A549 (cell line): ENCODE data around the gene KIAA0232. TPM values are rescaled to one million over a fixed set of nuclear protein-coding genes. Genes with fewer than 3 reads are reported as not detected.

Experiments
- ATAC-seq, 2 experiments: fragments of 200-7000 bp in 1 of 2; fragments of >200 bp in 1 of 2; cut with Nextera tagmentation in 1 of 2; cut with Tn5 transposase in 1 of 2; 3 replicates each; pipeline versions ENCODE4 v1.8.0 to v1.9.1; 2018 to 2020; ENCODE audit warnings: mild to moderate bottlenecking in 1 of 2, moderate library complexity in 1 of 2
- CTCF ChIA-PET: fragments of 300-600 bp; sonication (Branson Sonifier 250); formaldehyde crosslinking; extraction: SDS; loops from one replicate; lab custom pipeline; 2021; ENCODE audit warnings: antibody characterized with exemption, inconsistent platforms; lab: Yijun Ruan, JAX
- POLR2A ChIA-PET: fragments of 350-600 bp; formaldehyde crosslinking; extraction: SDS; loops from one replicate; lab custom pipeline; 2021; ENCODE audit warnings: antibody characterized with exemption, inconsistent platforms; lab: Yijun Ruan, JAX
- DNase-seq, 2 experiments: peaks; one replicate each; pipeline versions ENCODE4 v3.0.0 to v3.0.0-alpha.2; 2011 to 2016; ENCODE audit warnings: low read depth in 1 of 2, low spot score in 1 of 2
- FAIRE-seq: peaks from 2 replicates; lab custom pipeline; 2011; peaks lifted over from hg19 to GRCh38; lab: Jason Lieb, UNC
- H3K27ac ChIP-seq, 2 experiments: fragments of >200 bp; sonication (Bioruptor Twin); formaldehyde crosslinking; 3 replicates each; pipeline ENCODE4 v1.5.1; 2016 to 2017
- H3K4me1 ChIP-seq: fragments of >200 bp; sonication (Bioruptor Twin); formaldehyde crosslinking; 3 replicates; pipeline ENCODE4 v1.6.1; 2016
- H3K4me2 ChIP-seq: fragments of >200 bp; sonication (Bioruptor Twin); formaldehyde crosslinking; 3 replicates; pipeline ENCODE4 v1.6.1; 2016
- H3K4me3 ChIP-seq: fragments of >200 bp; sonication (Bioruptor Twin); formaldehyde crosslinking; 3 replicates; pipeline ENCODE4 v1.5.1; 2016
- H3K9me3 ChIP-seq: fragments of >200 bp; sonication (Bioruptor Twin); formaldehyde crosslinking; 3 replicates; pipeline ENCODE4 v1.6.1; 2016
- CBX8 ChIP-seq: fragments of 200-600 bp; sonication (generic); IDR thresholded peaks from 2 replicates; pipeline ENCODE4 v1.6.1; 2016
- CHD4 ChIP-seq: fragments of 200-600 bp; sonication (generic); IDR thresholded peaks from 2 replicates; pipeline ENCODE4 v1.6.1; 2016; ENCODE audit warnings: antibody characterized with exemption, mild to moderate bottlenecking, borderline replicate concordance
- EHF ChIP-seq: fragments of 250-450 bp; sonication (Bioruptor Pico); IDR thresholded peaks from 2 replicates; pipeline ENCODE4 v1.5.0; 2020; ENCODE audit warnings: mild to moderate bottlenecking
- ESRRA ChIP-seq: fragments of 150-350 bp; IDR thresholded peaks from 2 replicates; pipeline ENCODE4 v1.6.1; 2014; ENCODE audit warnings: mild to moderate bottlenecking, low read length, borderline replicate concordance
- FOSL2 ChIP-seq, 2 experiments: fragments of 450-650 bp in 1 of 2; fragments of >200 bp in 1 of 2; sonication (Bioruptor Twin) in 1 of 2; formaldehyde crosslinking; IDR thresholded peaks; 2 replicates each; pipeline versions ENCODE4 v1.5.0 to v1.6.1; 2016 to 2020; ENCODE audit warnings: mild to moderate bottlenecking in 1 of 2, moderate library complexity in 1 of 2
- HDAC2 ChIP-seq: fragments of 200-600 bp; sonication (generic); IDR thresholded peaks from 2 replicates; pipeline ENCODE4 v1.6.1; 2016
- HMGXB4 ChIP-seq: fragments of 250-450 bp; sonication (Bioruptor Pico); IDR thresholded peaks from 2 replicates; pipeline ENCODE4 v1.5.0; 2021; ENCODE audit warnings: mild to moderate bottlenecking, moderate library complexity, borderline replicate concordance
- HOXA7 ChIP-seq: fragments of 250-450 bp; sonication (Bioruptor Pico); IDR thresholded peaks from 2 replicates; pipeline ENCODE4 v1.5.0; 2020; ENCODE audit warnings: mild to moderate bottlenecking, moderate library complexity
- HOXB13 ChIP-seq: fragments of 250-450 bp; sonication (Bioruptor Pico); IDR thresholded peaks from 2 replicates; pipeline ENCODE4 v1.5.0; 2020; ENCODE audit warnings: low read depth, mild to moderate bottlenecking, moderate library complexity
- JUN ChIP-seq, 2 experiments: fragments of >200 bp; sonication (Bioruptor Twin); formaldehyde crosslinking; IDR thresholded peaks; 2 replicates in 1 of 2; 3 replicates in 1 of 2; pipeline ENCODE4 v1.6.1; 2016 to 2017
- JUNB ChIP-seq: fragments of >200 bp; sonication (Bioruptor Twin); formaldehyde crosslinking; IDR thresholded peaks from 2 replicates; pipeline ENCODE4 v1.6.1; 2016
- KDM1A ChIP-seq: fragments of 200-600 bp; sonication (generic); IDR thresholded peaks from 2 replicates; pipeline ENCODE4 v1.6.1; 2016; ENCODE audit warnings: low read depth, mild to moderate bottlenecking
- KDM5A ChIP-seq: fragments of 200-600 bp; sonication (generic); IDR thresholded peaks from 2 replicates; pipeline ENCODE4 v1.6.1; 2016; ENCODE audit warnings: antibody characterized with exemption, mild to moderate bottlenecking
- MAFK ChIP-seq: fragments of 450-650 bp; IDR thresholded peaks from 2 replicates; pipeline ENCODE4 v1.6.1; 2014; ENCODE audit not compliant: partially characterized antibody
- PBX3 ChIP-seq: IDR thresholded peaks from 2 replicates; pipeline ENCODE4 v1.6.1; 2012
- PHF8 ChIP-seq: fragments of 200-600 bp; sonication (generic); IDR thresholded peaks from 2 replicates; pipeline ENCODE4 v1.6.1; 2016; ENCODE audit warnings: low read depth, mild to moderate bottlenecking, antibody characterized with exemption, moderate library complexity, borderline replicate concordance
- POLR2A ChIP-seq: IDR thresholded peaks from 2 replicates; pipeline ENCODE4 v1.6.1; 2012; ENCODE audit warnings: mild to moderate bottlenecking, low read length
- SMC3 ChIP-seq: fragments of >200 bp; sonication (Bioruptor Twin); formaldehyde crosslinking; IDR thresholded peaks from 3 replicates; pipeline ENCODE4 v1.6.1; 2018; ENCODE audit warnings: inconsistent platforms
- SREBF2 ChIP-seq: fragments of 450-650 bp; IDR thresholded peaks from 2 replicates; pipeline ENCODE4 v1.6.1; 2014; ENCODE audit warnings: mild to moderate bottlenecking, moderate library complexity
- USF2 ChIP-seq: fragments of 450-650 bp; IDR thresholded peaks from 2 replicates; pipeline ENCODE4 v1.6.1; 2014; ENCODE audit warnings: antibody characterized with exemption
- WGBS: methylation state at CpG from one replicate; pipeline ENCODE4 v1.1.6; 2017; ENCODE audit errors: missing lambda C conversion rate; 5-methylcytosine and 5-hydroxymethylcytosine counted together
- polyA plus RNA-seq, 4 experiments: library from polyadenylated mRNA; depleted of rRNA in 3 of 4; stranded (reverse); fragments of >200 nt; fragmentation: RNase III in 1 of 4; extraction: RNeasy Plus Mini Kit Qiagen cat#74134 plus additional on column Dnase treatment in 1 of 4; gene quantifications; 2 replicates in 3 of 4; 3 replicates in 1 of 4; pipeline ENCODE4 v1.2.3, GENCODE V29; 2011 to 2017
- TF ChIP-seq, protein P1 (sequence below): fragments of >200 bp; sonication (Bioruptor Twin); formaldehyde crosslinking; IDR thresholded peaks from 2 replicates; pipeline ENCODE4 v1.6.1; 2016
- TF ChIP-seq, protein P2 (sequence below): fragments of 150-350 bp; IDR thresholded peaks from 2 replicates; pipeline ENCODE4 v1.6.1; 2014; ENCODE audit warnings: low read depth, mild to moderate bottlenecking, low read length
- TF ChIP-seq, protein P3 (sequence below): fragments of >200 bp; sonication (Bioruptor Twin); formaldehyde crosslinking; IDR thresholded peaks from 3 replicates; pipeline ENCODE4 v1.6.1; 2016

KIAA0232 gene
- polyA plus RNA-seq, 2 of the 4 experiments (the other 2 are of a cell fraction), result 9.3 to 21.5 TPM

DNA sequence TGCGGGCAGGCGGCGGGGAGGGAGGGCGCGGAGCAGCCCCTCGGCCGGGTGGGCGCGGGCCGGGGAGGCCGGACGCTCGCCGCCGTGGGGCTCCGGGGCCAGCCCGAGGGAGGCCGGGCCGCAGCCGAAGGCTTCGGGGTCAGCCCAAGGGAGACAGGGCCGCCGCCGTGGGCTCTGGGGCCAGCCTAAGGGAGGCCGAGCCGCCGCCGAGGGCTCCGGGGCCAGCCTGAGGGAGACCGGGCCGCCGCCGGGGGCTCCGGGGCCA is 251 bp downstream of the KIAA0232 start:
- FAIRE-seq (no peak), DNase-seq (peak in 1 of 2 experiments; percentile 19), ATAC-seq (no peak; a peak in 1 of 6 replicates)
- Histone ChIP-seq H3K4me1 (peaks cover 36% of the 10 kb centered on the region), H3K9me3 (no peaks in the 10 kb centered on the region), H3K27ac (peak overlapping the region; percentile 99 to 100), H3K4me3 (peak overlapping the region; percentile 91), H3K4me2 (peak overlapping the region; percentile 94)
- POLR2A ChIA-PET, result no interaction called here
- no peak for TF ChIP-seq CBX8
- TF ChIP-seq, protein P1, sequence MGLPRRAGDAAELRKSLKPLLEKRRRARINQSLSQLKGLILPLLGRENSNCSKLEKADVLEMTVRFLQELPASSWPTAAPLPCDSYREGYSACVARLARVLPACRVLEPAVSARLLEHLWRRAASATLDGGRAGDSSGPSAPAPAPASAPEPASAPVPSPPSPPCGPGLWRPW, result no peak
- TF ChIP-seq JUN (IDR thresholded peaks at IDR 0.05), result 0 out of 5 replicates have a peak, but pooled peaks of 1 of the 2 experiments have one; percentile 2
- TF ChIP-seq JUNB, result no peak
- no peak for TF ChIP-seq HOXB13 (CRISPR knock-in tag)
- TF ChIP-seq, protein P2, sequence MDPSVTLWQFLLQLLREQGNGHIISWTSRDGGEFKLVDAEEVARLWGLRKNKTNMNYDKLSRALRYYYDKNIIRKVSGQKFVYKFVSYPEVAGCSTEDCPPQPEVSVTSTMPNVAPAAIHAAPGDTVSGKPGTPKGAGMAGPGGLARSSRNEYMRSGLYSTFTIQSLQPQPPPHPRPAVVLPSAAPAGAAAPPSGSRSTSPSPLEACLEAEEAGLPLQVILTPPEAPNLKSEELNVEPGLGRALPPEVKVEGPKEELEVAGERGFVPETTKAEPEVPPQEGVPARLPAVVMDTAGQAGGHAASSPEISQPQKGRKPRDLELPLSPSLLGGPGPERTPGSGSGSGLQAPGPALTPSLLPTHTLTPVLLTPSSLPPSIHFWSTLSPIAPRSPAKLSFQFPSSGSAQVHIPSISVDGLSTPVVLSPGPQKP, result no peak
- TF ChIP-seq KDM5A, result no peak
- TF ChIP-seq HDAC2, result no peak
- TF ChIP-seq FOSL2 (IDR thresholded peaks at IDR 0.05), result no peak
- no peak for TF ChIP-seq FOSL2 (CRISPR knock-in tag; IDR thresholded peaks at IDR 0.05)
- WGBS, result no CpG with 5 or more reads among the region's 34 CpGs
- CTCF ChIA-PET, result interaction anchor here (4.0 kb wide), 1 partner anchor 12 kb away, joined by 22 read pairs; no protein-coding TSS in a partner anchor

DNA sequence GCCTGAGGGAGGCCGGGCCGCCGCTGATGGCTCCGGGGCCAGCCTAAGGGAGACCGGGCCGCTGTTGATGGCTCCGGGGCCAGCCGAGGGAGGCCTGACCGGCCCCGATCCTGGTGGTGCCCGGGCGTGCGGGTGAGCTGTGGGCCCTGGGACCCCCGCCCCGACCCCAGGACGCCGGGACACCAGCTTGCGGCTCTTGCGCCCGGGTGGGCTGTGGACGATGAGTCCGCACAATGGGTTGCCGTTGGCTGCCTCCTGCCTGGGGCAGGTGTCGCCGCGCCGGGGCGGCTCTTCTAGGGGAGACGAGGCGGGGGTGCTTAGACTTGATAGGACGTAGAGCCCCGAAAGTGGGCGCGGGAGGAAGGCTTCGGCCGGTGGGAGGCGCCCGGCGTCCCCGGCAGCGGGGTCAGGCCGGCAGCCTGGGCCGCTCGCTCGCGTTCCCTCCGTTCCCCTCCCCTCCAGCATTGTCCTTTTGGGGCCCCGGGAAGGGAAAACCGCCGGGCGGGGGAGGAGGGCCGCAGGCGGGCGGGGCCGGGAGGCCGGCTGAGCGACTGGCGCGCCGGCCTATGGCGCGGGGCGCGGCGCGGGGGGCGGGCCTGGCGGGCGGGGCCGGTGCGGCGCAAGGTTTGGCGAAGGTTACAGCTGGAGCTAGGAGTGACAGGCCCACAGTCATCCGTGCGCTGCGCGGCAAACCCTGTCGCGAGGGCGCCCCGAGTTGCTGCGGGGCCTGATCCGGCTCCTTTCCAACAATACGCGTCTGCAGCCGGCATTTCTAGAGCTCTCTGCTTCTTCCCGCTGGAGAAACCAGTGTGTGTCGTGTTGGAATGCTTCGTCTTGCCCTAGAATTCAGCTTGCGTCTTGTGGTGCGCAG is 819 bp downstream of the KIAA0232 start:
- FAIRE-seq (no peak), ATAC-seq (peak; percentile 82 to 86), DNase-seq (peak; percentile 73 to 78)
- peak; percentile 67; the same call in 1 of the 2 replicates for TF ChIP-seq PHF8
- TF ChIP-seq PBX3, result peak; percentile 70; the same call in 1 of the 2 replicates
- TF ChIP-seq, protein P3, sequence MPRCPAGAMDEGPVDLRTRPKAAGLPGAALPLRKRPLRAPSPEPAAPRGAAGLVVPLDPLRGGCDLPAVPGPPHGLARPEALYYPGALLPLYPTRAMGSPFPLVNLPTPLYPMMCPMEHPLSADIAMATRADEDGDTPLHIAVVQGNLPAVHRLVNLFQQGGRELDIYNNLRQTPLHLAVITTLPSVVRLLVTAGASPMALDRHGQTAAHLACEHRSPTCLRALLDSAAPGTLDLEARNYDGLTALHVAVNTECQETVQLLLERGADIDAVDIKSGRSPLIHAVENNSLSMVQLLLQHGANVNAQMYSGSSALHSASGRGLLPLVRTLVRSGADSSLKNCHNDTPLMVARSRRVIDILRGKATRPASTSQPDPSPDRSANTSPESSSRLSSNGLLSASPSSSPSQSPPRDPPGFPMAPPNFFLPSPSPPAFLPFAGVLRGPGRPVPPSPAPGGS, result no peak
- TF ChIP-seq, protein P1, result no peak
- no peak for TF ChIP-seq ESRRA
- peak; percentile 27 for TF ChIP-seq POLR2A
- POLR2A ChIA-PET, result interaction anchor here (1.2 kb wide), 2 partner anchors 23 to 126 kb away, joined by 3 read pairs; no protein-coding TSS in a partner anchor
- peaks cover 36% of the 10 kb centered on the region for H3K4me1 ChIP-seq
- peak overlapping the region; percentile 91 for H3K4me3 ChIP-seq
- peak overlapping the region; percentile 94 for H3K4me2 ChIP-seq
- CTCF ChIA-PET, result interaction anchor here (1.8 to 4.0 kb wide), 3 partner anchors 11 to 91 kb away, joined by 6 to 22 read pairs (median 14); no protein-coding TSS in a partner anchor
- WGBS, result 26% methylated on average over 8 of the region's 91 CpGs
- no peaks in the 10 kb centered on the region for H3K9me3 ChIP-seq
- peak overlapping the region; percentile 99 to 100 for H3K27ac ChIP-seq

- Histone ChIP-seq H3K9me3 (no peaks in the 10 kb centered on the region), H3K27ac (no peak overlapping the region), H3K4me1 (peaks cover 27% of the 10 kb centered on the region), H3K4me2 (peak overlapping the region; percentile 8; the same call in 1 of the 3 replicates), H3K4me3 (no peak overlapping the region)
- WGBS, result 83% methylated on average over 1 of the region's 1 CpG
- ChIA-PET CTCF (interaction anchor here (3.0 to 4.0 kb wide), 2 partner anchors 9 to 88 kb away, joined by 14 to 22 read pairs; no protein-coding TSS in a partner anchor), POLR2A (no interaction called here)
- FAIRE-seq (no peak), DNase-seq (no peak), ATAC-seq (no peak)
- no peak for TF ChIP-seq SMC3
- no peak for TF ChIP-seq CBX8
- TF ChIP-seq EHF (CRISPR knock-in tag), result no peak
- no peak for TF ChIP-seq USF2
- TF ChIP-seq SREBF2, result no peak
- TF ChIP-seq, protein P2, result no peak
- TF ChIP-seq MAFK, result no peak
- TF ChIP-seq CHD4, result no peak
- no peak for TF ChIP-seq HOXA7 (CRISPR knock-in tag)
- no peak for TF ChIP-seq HMGXB4 (CRISPR knock-in tag)
- TF ChIP-seq, protein P1, result no peak
- no peak for TF ChIP-seq KDM1A
These were observed 3.0 kb downstream of the KIAA0232 start for GRCh38 chr4:6785572-6785925.
